Panc1 (cell line): ENCODE results near the gene GPR18. TPM values are rescaled to one million over a fixed set of nuclear protein-coding genes. Genes with fewer than 3 reads are reported as not detected.

Experiments
- ATAC-seq: fragments of 200-7000 bp; cut with Tn5 transposase; 2 replicates; pipeline ENCODE4 v1.9.1; 2020; ENCODE audit warnings: mild to moderate bottlenecking, moderate library complexity
- BruUV-seq: library from RNA; stranded (reverse); fragments of 400-500 nt; replicated peaks from 2 replicates; lab custom pipeline; 2021; lab: Mats Ljungman, UMichigan
- CTCF ChIA-PET: fragments of 300-600 bp; sonication (Branson Sonifier 250); formaldehyde crosslinking; loops from one replicate; lab custom pipeline; 2022; ENCODE audit warnings: antibody characterized with exemption; lab: Charles Lee
- POLR2A ChIA-PET: fragments of 300-600 bp; sonication (Branson Sonifier 250); formaldehyde crosslinking; loops from one replicate; lab custom pipeline; 2022; ENCODE audit warnings: antibody characterized with exemption; lab: Charles Lee
- DNase-seq: peaks from one replicate; pipeline ENCODE4 v3.0.0-alpha.2; 2010; ENCODE audit warnings: low read depth, low spot score
- H3K27ac ChIP-seq: 2 replicates; pipeline ENCODE4 v1.5.1; 2011; ENCODE audit warnings: mild to moderate bottlenecking, low read length, inconsistent platforms
- H3K27me3 ChIP-seq: fragments of 200-500 bp; sonication (Bioruptor generic); 2 replicates; pipeline ENCODE4 v1.6.0; 2014; ENCODE audit warnings: low read length, inconsistent platforms; ENCODE audit not compliant: control insufficient read depth, insufficient read depth
- H3K36me3 ChIP-seq: fragments of 200-500 bp; sonication (Bioruptor generic); 2 replicates; pipeline ENCODE4 v1.5.1; 2014; ENCODE audit warnings: inconsistent platforms, mild to moderate bottlenecking, low read length, moderate library complexity; ENCODE audit not compliant: control insufficient read depth, insufficient read depth
- H3K4me1 ChIP-seq: 2 replicates; pipeline ENCODE4 v1.5.1; 2011; ENCODE audit warnings: inconsistent platforms, mild to moderate bottlenecking, low read length, moderate library complexity; ENCODE audit not compliant: control insufficient read depth, insufficient read depth
- H3K4me3 ChIP-seq, 2 experiments: 2 replicates each; pipeline ENCODE4 v1.5.1; 2011 to 2012; ENCODE audit warnings: low read depth in 2 of 2, low read length in 2 of 2, mild to moderate bottlenecking in 2 of 2, inconsistent platforms in 1 of 2, moderate library complexity in 1 of 2
- H3K9me3 ChIP-seq: fragments of 200-500 bp; sonication (Bioruptor generic); 2 replicates; pipeline ENCODE4 v1.5.1; 2014; ENCODE audit warnings: low read depth, mild to moderate bottlenecking, inconsistent platforms, low read length, moderate library complexity; ENCODE audit not compliant: control insufficient read depth, insufficient read depth
- CTCF ChIP-seq: fragments of 450-650 bp; IDR thresholded peaks from 2 replicates; pipeline ENCODE4 v1.5.1; 2017; ENCODE audit warnings: mild to moderate bottlenecking
- POLR2AphosphoS5 ChIP-seq: IDR thresholded peaks from 2 replicates; pipeline ENCODE4 v1.6.1; 2012; ENCODE audit warnings: mild to moderate bottlenecking, low read depth, low read length, moderate library complexity
- SIN3A ChIP-seq: IDR thresholded peaks from 2 replicates; pipeline ENCODE4 v1.6.1; 2012; ENCODE audit warnings: low read depth, mild to moderate bottlenecking, low read length, moderate library complexity, borderline replicate concordance; ENCODE audit not compliant: insufficient read depth
- TCF7L2 ChIP-seq: IDR thresholded peaks from 2 replicates; pipeline ENCODE4 v1.6.1; 2011; ENCODE audit warnings: mild to moderate bottlenecking, low read depth, low read length, inconsistent platforms
- in situ Hi-C: cut with HindIII; loops from 2 replicates; pipeline ENCODE4 v1.10.0; 2016; ENCODE audit warnings: low sequenced_read_pairs, low pct_unique_long_range_greater_than_20kb
- intact Hi-C: fragments of 100-400 bp; cut with micrococcal nuclease; formaldehyde crosslinking; loops from one replicate; pipeline ENCODE4 v1.10.0; 2022; ENCODE audit not compliant: unreplicated experiment
- total RNA-seq: library from RNA; stranded (reverse); gene quantifications from one replicate; pipeline ENCODE4 v1.2.1, GENCODE V29; 2021; ENCODE audit not compliant: unreplicated experiment
- TF ChIP-seq, protein P1 (sequence below), 2 experiments: IDR thresholded peaks; 2 replicates each; pipeline ENCODE4 v1.6.1; 2011 to 2012; ENCODE audit warnings: low read depth in 2 of 2, control low read depth in 1 of 2, low read length in 1 of 2, mild to moderate bottlenecking in 1 of 2, moderate library complexity in 1 of 2; ENCODE audit not compliant: insufficient read depth in 1 of 2

Gene GPR18
- total RNA-seq, 1 experiment from 2014 or later, result not detected

GRCh38 chr13:99270518-99270917 lies 12.3 kb upstream of the GPR18 start:
- TF ChIP-seq POLR2AphosphoS5 (no peak), TCF7L2 (no peak), CTCF (no peak), SIN3A (no peak)
- TF ChIP-seq, protein P1, sequence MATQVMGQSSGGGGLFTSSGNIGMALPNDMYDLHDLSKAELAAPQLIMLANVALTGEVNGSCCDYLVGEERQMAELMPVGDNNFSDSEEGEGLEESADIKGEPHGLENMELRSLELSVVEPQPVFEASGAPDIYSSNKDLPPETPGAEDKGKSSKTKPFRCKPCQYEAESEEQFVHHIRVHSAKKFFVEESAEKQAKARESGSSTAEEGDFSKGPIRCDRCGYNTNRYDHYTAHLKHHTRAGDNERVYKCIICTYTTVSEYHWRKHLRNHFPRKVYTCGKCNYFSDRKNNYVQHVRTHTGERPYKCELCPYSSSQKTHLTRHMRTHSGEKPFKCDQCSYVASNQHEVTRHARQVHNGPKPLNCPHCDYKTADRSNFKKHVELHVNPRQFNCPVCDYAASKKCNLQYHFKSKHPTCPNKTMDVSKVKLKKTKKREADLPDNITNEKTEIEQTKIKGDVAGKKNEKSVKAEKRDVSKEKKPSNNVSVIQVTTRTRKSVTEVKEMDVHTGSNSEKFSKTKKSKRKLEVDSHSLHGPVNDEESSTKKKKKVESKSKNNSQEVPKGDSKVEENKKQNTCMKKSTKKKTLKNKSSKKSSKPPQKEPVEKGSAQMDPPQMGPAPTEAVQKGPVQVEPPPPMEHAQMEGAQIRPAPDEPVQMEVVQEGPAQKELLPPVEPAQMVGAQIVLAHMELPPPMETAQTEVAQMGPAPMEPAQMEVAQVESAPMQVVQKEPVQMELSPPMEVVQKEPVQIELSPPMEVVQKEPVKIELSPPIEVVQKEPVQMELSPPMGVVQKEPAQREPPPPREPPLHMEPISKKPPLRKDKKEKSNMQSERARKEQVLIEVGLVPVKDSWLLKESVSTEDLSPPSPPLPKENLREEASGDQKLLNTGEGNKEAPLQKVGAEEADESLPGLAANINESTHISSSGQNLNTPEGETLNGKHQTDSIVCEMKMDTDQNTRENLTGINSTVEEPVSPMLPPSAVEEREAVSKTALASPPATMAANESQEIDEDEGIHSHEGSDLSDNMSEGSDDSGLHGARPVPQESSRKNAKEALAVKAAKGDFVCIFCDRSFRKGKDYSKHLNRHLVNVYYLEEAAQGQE (IDR thresholded peaks at IDR 0.05; ENCODE audit: insufficient read depth in 1 of 2, low read depth in 2 of 2, low read length in 1 of 2), result no peak
- DNase-seq (no peak), ATAC-seq (no peak)
- in situ Hi-C loops (no loop called here), intact Hi-C loops (no loop called here)
- BruUV-seq, result TSS peak; percentile 14
- no peaks in the 10 kb centered on the region for H3K9me3 ChIP-seq
- CTCF ChIA-PET, result no interaction called here
- no peaks in the 10 kb centered on the region for H3K36me3 ChIP-seq
- no peaks in the 10 kb centered on the region for H3K4me1 ChIP-seq
- POLR2A ChIA-PET, result no interaction called here
- H3K27me3 ChIP-seq, result no peaks in the 10 kb centered on the region
- H3K27ac ChIP-seq, result no peak overlapping the region
- no peak overlapping the region for H3K4me3 ChIP-seq

DNA sequence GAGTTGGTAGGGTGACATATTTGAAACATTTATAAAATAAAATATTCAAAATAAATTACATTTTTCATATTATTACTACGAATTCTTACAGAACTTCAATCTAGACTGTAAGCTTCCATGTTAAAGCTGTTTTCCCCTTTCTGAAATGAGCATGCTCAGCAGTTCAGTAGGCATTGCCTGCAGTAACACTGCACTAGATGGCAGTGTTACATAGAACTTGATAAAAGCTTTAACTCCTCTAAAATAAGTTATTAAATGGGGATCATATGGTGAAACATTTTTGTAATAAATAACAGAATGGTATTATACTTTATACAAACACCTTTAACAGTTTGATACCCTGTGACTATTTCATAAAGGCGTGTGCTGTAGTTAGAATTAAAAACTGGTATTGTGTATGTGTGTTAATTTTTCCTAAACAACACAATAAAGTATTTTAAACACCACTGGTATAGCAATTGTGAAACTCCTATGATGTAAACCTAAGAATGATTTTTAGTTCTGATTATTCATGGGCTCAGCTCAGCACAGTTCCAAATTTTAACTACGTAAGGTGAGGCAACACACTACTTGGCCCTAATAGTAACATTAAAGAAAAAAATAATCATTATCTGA lies 11.6 kb upstream of the GPR18 start:
- Histone ChIP-seq H3K4me3 (no peak overlapping the region), H3K27ac (no peak overlapping the region), H3K4me1 (no peaks in the 10 kb centered on the region), H3K27me3 (no peaks in the 10 kb centered on the region), H3K36me3 (no peaks in the 10 kb centered on the region), H3K9me3 (no peaks in the 10 kb centered on the region)
- TF ChIP-seq POLR2AphosphoS5 (no peak), CTCF (peak; percentile 35; the same call in 1 of the 2 replicates)
- CTCF ChIA-PET, result interaction anchor here (0.6 kb wide), 3 partner anchors 84 to 883 kb away, joined by 3 to 9 read pairs (median 4); no protein-coding TSS in a partner anchor
- BruUV-seq, result no TSS peak
- intact Hi-C loops (loop anchor here (2.0 to 5.0 kb wide), 3 partner anchors 77 to 167 kb away; no protein-coding TSS in a partner anchor), in situ Hi-C loops (no loop called here)
- POLR2A ChIA-PET, result no interaction called here
- DNase-seq (peak; percentile 2), ATAC-seq (no peak)
